HCT116 (cell line): ENCODE measurements around the gene FOXN1. TPM values are rescaled to one million over a fixed set of nuclear protein-coding genes. Genes with fewer than 3 reads are reported as not detected.

ENCODE experiments used
- ATAC-seq: fragments of 200-7000 bp; cut with Tn5 transposase; 2 replicates; pipeline ENCODE4 v1.9.1; 2020; ENCODE audit warnings: mild to moderate bottlenecking, moderate library complexity
- BruUV-seq: library from RNA; stranded (reverse); fragments of 400-500 nt; replicated peaks from 2 replicates; lab custom pipeline; 2021; lab: Mats Ljungman, UMichigan
- CTCF ChIA-PET: fragments of 300-600 bp; sonication (Branson Sonifier 250); formaldehyde crosslinking; loops from one replicate; lab custom pipeline; 2021; ENCODE audit warnings: antibody characterized with exemption; lab: Charles Lee
- POLR2A ChIA-PET: fragments of 300-600, 350-600 bp; sonication (Branson Sonifier 250); formaldehyde crosslinking; loops from one replicate; lab custom pipeline; 2021; ENCODE audit warnings: antibody characterized with exemption; lab: Charles Lee
- RAD21 ChIA-PET, 2 experiments: fragments of 300-600 bp; sonication (Branson Sonifier 250); formaldehyde crosslinking; loops; one replicate each; lab custom pipeline; 2023; ENCODE audit warnings: low total read pairs in 2 of 2; ENCODE audit not compliant: uncharacterized antibody in 2 of 2, unreplicated experiment in 2 of 2, low non-redundant PET in 1 of 2; lab: Charles Lee
- DNase-seq: peaks from one replicate; pipeline ENCODE4 v3.0.0-alpha.2; 2010; ENCODE audit warnings: low read depth, low spot score
- H2AFZ ChIP-seq: fragments of 200-600 bp; shearing (Covaris generic), sonication (generic); 2 replicates; pipeline ENCODE4 v1.6.1; 2017; ENCODE audit warnings: low read depth, mixed run types, mixed read lengths, antibody characterized with exemption, low read length; ENCODE audit not compliant: poor library complexity, severe bottlenecking
- H3K27ac ChIP-seq: 2 replicates; pipeline ENCODE4 v1.5.1; 2012; ENCODE audit warnings: low read depth, low read length
- H3K27me3 ChIP-seq: fragments of 200-600 bp; sonication (generic); 2 replicates; pipeline ENCODE4 v1.6.1; 2016; ENCODE audit warnings: mixed run types, low read length, mixed read lengths; ENCODE audit not compliant: insufficient read depth
- H3K36me3 ChIP-seq, 2 experiments: fragments of 200-500 bp in 1 of 2; fragments of 200-600 bp in 1 of 2; sonication (Bioruptor generic) in 1 of 2; sonication (generic) in 1 of 2; 2 replicates each; pipeline versions ENCODE4 v1.5.1 to v1.6.1; 2014 to 2016; ENCODE audit warnings: low read length in 2 of 2, inconsistent platforms in 1 of 2, mixed read lengths in 1 of 2, mixed run types in 1 of 2; ENCODE audit not compliant: insufficient read depth in 2 of 2, control insufficient read depth in 1 of 2
- H3K4me1 ChIP-seq, 2 experiments: fragments of 200-600 bp in 1 of 2; sonication (generic) in 1 of 2; 2 replicates each; pipeline versions ENCODE4 v1.5.1 to v1.6.1; 2012 to 2017; ENCODE audit warnings: low read length in 2 of 2, inconsistent platforms in 1 of 2, mild to moderate bottlenecking in 1 of 2, mixed read lengths in 1 of 2, mixed run types in 1 of 2, moderate library complexity in 1 of 2; ENCODE audit not compliant: insufficient read depth in 2 of 2, control insufficient read depth in 1 of 2
- H3K4me2 ChIP-seq: fragments of 200-600 bp; sonication (generic); 2 replicates; pipeline ENCODE4 v1.6.1; 2017; ENCODE audit warnings: mixed run types, low read length, mixed read lengths
- H3K4me3 ChIP-seq, 2 experiments: fragments of 200-600 bp in 1 of 2; sonication (generic) in 1 of 2; replicated peaks in 1 of 2; 2 replicates each; pipeline ENCODE4 v1.5.1; 2011 to 2016; ENCODE audit warnings: low read length in 2 of 2, control low read depth in 1 of 2, low read depth in 1 of 2, mild to moderate bottlenecking in 1 of 2, mixed read lengths in 1 of 2, mixed run types in 1 of 2
- H3K79me2 ChIP-seq: fragments of 200-600 bp; sonication (generic); 2 replicates; pipeline ENCODE4 v1.6.1; 2017; ENCODE audit warnings: mild to moderate bottlenecking, mixed run types, low read length, moderate library complexity, mixed read lengths; ENCODE audit not compliant: insufficient read depth
- H3K9ac ChIP-seq: fragments of 200-600 bp; sonication (generic); 2 replicates; pipeline ENCODE4 v1.6.1; 2016; ENCODE audit warnings: low read length, mixed read lengths
- H3K9me2 ChIP-seq: fragments of 200-600 bp; sonication (generic), shearing (Covaris generic); 2 replicates; pipeline ENCODE4 v1.6.1; 2017; ENCODE audit warnings: mixed run types, mild to moderate bottlenecking, moderate library complexity; ENCODE audit not compliant: insufficient read depth
- H3K9me3 ChIP-seq, 2 experiments: fragments of 200-500 bp in 1 of 2; fragments of 200-600 bp in 1 of 2; sonication (Bioruptor generic) in 1 of 2; sonication (generic) in 1 of 2; 2 replicates each; pipeline ENCODE4 v1.6.1; 2014 to 2017; ENCODE audit warnings: low read length in 2 of 2, mixed read lengths in 2 of 2, inconsistent platforms in 1 of 2, low read depth in 1 of 2, mild to moderate bottlenecking in 1 of 2, mixed run types in 1 of 2, moderate library complexity in 1 of 2; ENCODE audit not compliant: control insufficient read depth in 1 of 2, insufficient read depth in 1 of 2
- H4K20me1 ChIP-seq: fragments of 200-600 bp; sonication (generic), shearing (Covaris generic); 2 replicates; pipeline ENCODE4 v1.6.1; 2017; ENCODE audit warnings: mixed run types, mild to moderate bottlenecking, moderate library complexity; ENCODE audit not compliant: insufficient read depth
- RAD21 ChIP-seq: IDR thresholded peaks from 2 replicates; pipeline ENCODE4 v1.6.1; 2012; ENCODE audit warnings: low read depth, mild to moderate bottlenecking
- intact Hi-C: fragments of 100-400 bp; cut with micrococcal nuclease; formaldehyde crosslinking; loops from 2 replicates; pipeline ENCODE4 v1.10.0; 2022
- total RNA-seq: library from RNA; stranded (reverse); gene quantifications from one replicate; pipeline ENCODE4 v1.2.1, GENCODE V29; 2021; ENCODE audit not compliant: unreplicated experiment
- TF ChIP-seq, protein P1 (sequence below): IDR thresholded peaks from 2 replicates; pipeline ENCODE4 v1.6.1; 2012
- TF ChIP-seq, protein P2 (sequence below), 3 experiments: fragments of 200-600 bp in 1 of 3; sonication (generic) in 1 of 3; IDR thresholded peaks in 2 of 3; conservative IDR thresholded peaks in 1 of 3; 2 replicates each; pipeline ENCODE4 v1.5.1; 2012 to 2017; ENCODE audit warnings: low read depth in 2 of 3, low read length in 2 of 3, antibody characterized with exemption in 1 of 3, borderline replicate concordance in 1 of 3, control low read depth in 1 of 3, mild to moderate bottlenecking in 1 of 3, mixed read lengths in 1 of 3, mixed run types in 1 of 3, moderate library complexity in 1 of 3; ENCODE audit not compliant: insufficient read depth in 1 of 3

The FOXN1 gene
- total RNA-seq, 1 experiment from 2014 or later, result not detected

DNA sequence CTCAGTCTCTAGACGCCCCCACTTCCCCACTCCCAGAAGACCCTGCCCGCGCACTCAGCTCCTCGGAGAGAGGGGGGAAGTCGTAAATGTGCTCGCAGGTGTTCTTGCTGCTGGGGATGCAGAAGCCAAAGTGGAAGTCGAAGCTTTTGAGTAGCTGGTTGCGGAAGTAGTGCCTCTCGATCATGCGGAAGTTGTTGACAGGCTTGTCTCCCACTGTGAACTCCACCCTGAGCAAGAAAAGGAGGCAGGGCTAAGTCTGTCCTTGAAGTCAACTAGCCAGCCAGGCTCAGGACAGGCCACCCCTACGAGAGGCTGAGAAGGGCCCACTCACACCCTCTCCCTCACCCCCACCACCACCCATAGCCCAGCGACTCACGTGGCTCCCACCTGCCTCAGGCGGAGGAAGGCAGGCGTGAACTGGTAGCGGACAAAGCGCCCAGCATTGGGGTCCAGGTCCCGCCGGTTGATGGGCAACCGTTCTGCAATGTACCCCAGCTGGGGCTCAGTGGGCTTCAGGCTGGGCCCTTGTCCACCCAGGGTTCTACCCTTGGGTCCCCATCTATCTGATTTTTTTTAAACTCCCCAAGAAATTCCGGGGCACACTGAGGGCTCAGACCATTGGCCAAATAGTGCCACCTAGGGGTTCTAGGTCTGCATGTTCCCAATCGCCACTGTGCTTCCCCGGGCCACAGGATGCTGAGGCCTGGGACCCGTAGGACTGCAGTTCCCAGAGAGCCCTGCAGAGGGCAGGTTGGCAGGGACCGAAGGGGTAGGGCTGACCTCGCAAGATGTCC is 41.7 kb downstream of the FOXN1 start:
- Histone ChIP-seq H3K4me3 (no peak overlapping the region), H3K4me2 (no peak overlapping the region), H3K79me2 (peaks cover 16% of the 10 kb centered on the region; the same call in 1 of the 2 replicates), H3K4me1 (peaks cover 2 to 23% of the 10 kb centered on the region in 2 experiments; a peak in 3 of 4 replicates), H4K20me1 (no peaks in the 10 kb centered on the region), H2AFZ (no peak overlapping the region), H3K9me3 (no peaks in the 10 kb centered on the region), H3K36me3 (peaks cover 0 to 4% of the 10 kb centered on the region in 2 experiments; a peak in 2 of 4 replicates), H3K9me2 (no peaks in the 10 kb centered on the region), H3K9ac (no peak overlapping the region)
- intact Hi-C loops, result loop anchor here (2.0 kb wide), 1 partner anchor 53 kb away; no protein-coding TSS in a partner anchor
- DNase-seq (peak; percentile 68), ATAC-seq (peak; percentile 83)
- BruUV-seq, result no TSS peak
- CTCF ChIA-PET, result interaction anchor here (1.6 kb wide), 1 partner anchor 12 kb away, joined by 3 read pairs; no protein-coding TSS in a partner anchor
- POLR2A ChIA-PET, result no interaction called here
- TF ChIP-seq, protein P1, sequence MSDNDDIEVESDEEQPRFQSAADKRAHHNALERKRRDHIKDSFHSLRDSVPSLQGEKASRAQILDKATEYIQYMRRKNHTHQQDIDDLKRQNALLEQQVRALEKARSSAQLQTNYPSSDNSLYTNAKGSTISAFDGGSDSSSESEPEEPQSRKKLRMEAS, result no peak
- TF ChIP-seq RAD21, result peak; percentile 65
- TF ChIP-seq, protein P2, sequence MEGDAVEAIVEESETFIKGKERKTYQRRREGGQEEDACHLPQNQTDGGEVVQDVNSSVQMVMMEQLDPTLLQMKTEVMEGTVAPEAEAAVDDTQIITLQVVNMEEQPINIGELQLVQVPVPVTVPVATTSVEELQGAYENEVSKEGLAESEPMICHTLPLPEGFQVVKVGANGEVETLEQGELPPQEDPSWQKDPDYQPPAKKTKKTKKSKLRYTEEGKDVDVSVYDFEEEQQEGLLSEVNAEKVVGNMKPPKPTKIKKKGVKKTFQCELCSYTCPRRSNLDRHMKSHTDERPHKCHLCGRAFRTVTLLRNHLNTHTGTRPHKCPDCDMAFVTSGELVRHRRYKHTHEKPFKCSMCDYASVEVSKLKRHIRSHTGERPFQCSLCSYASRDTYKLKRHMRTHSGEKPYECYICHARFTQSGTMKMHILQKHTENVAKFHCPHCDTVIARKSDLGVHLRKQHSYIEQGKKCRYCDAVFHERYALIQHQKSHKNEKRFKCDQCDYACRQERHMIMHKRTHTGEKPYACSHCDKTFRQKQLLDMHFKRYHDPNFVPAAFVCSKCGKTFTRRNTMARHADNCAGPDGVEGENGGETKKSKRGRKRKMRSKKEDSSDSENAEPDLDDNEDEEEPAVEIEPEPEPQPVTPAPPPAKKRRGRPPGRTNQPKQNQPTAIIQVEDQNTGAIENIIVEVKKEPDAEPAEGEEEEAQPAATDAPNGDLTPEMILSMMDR (IDR thresholded peaks at IDR 0.05 in 2 of 3, conservative IDR thresholded peaks at IDR 0.05 in 1 of 3; ENCODE audit: borderline replicate concordance in 1 of 3, insufficient read depth in 1 of 3, low read depth in 2 of 3, low read length in 2 of 3), result peak; percentile 97 to 99 (median 99)
- TF ChIP-seq, all 23 proteins: peak for 2
- no peaks in the 10 kb centered on the region for H3K27me3 ChIP-seq
- no peak overlapping the region for H3K27ac ChIP-seq
- RAD21 ChIA-PET, result no interaction called here
